GM19240 (cell line): ENCODE results near the gene PDZRN3.

Experiments
- DNase-seq: peaks from one replicate; pipeline ENCODE4 v3.0.0; 2011; ENCODE audit warnings: low spot score; ENCODE audit not compliant: insufficient read length

The PDZRN3 gene

DNA sequence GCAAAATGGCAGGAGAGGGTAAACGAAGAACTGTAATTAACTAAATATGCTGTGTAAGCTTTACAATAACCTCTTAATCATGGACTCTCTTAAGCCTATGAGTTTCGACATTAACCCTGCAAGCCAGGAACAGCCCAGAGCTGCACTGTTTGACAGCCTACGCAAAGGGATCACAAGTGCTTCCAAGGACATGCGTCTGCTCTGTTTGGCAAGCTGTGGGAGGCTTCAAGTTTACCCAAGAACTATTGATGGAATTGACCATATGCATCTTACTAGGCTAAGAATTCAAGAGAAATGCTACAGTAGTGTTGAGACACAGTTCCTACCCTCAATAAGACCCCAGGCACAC, 66.0 kb downstream of the PDZRN3 start:
- no peak for DNase-seq

DNA sequence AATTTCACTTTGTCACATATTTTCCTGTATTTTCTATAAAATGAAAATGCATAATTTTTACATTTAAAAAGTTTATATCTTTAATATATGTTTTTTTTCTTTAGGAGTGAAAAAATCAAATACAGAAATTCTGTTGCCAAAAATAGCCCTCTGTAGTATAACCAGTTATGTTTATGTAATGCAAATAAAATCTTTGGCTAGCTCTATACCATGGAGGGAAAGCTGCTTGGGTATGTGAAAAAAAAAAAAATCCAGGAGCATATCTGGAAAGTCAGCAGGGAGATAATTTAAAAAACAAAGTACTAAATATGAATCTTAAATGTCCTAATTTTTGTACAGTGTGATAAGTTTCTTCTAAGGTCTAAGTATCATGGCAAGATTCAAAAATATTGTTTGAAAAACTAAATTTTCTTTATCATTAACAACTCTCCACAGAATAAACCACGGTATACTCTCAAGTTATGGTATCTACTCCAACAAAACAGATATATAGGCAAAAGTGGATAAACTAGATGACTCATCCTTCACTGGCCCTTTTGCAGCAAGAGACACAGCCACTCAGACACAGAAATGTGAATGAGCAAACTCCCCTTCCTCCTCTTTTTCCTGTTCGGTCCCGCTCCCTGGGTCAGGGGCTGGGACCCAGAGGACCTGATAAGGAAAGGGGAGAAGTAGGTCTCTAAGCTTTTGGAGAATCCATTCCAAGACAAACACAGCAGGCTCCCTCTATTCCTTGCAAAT, 66.6 kb downstream of the PDZRN3 start:
- DNase-seq: no peak

DNA sequence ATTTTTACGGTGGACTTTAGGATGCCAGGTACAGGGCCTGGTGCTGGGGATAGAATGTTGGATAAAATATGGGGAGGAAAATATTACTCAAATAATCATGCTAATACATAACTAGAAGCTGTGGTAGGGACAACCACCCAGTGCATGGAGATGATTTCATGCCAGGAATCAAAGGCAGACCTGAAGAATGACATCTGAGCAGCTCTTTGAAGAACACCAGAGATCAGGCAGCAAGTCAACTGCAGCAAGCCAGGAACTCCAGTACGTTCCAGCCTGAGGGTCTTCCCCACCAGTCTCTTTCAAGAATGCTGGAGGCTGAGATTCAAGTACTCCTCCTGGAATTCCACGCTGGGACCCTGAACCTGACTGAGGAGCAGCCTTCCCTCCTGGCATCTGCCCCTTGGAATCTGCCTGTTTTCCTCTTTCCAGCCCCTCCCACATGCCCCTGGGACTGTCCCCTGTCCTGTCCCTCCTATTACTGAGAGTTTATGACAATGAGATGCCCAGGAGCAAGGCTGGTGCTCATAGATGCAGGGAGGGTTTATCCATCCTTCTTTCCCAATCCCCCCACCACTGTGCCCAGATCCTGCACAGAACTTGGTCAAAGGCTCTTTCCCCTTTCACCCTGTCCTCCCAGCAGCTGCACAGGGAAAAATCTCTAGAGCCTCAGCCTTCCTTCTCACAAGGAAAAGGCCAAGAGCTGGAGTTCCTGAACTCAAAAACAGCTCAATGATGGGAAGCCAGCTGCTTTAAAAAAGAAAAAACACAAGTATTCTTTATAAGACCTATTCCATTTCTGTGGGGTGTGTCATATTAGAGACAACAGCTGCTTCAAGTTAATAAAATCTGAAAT, 68.0 kb downstream of the PDZRN3 start:
- no peak for DNase-seq

DNA sequence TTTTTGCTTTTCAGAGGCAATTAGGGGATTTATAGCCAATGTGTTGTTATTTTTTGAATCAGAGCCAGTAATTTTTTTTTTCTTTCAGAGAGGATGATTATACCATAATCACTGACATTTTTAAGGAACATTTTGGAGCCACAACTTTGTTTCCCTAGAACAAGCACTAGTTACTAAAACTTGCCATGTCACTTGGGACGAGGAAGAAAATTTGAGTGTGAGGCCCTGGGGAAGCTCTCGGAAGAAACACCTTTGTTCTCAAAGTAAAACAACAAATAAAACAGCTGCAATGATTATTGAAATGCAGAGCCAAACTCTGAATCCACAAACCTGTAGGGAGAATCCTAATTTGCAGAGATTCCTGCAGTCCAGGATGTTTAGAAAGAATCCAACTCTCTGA, 69.7 kb downstream of the PDZRN3 start:
- no peak for DNase-seq

DNA sequence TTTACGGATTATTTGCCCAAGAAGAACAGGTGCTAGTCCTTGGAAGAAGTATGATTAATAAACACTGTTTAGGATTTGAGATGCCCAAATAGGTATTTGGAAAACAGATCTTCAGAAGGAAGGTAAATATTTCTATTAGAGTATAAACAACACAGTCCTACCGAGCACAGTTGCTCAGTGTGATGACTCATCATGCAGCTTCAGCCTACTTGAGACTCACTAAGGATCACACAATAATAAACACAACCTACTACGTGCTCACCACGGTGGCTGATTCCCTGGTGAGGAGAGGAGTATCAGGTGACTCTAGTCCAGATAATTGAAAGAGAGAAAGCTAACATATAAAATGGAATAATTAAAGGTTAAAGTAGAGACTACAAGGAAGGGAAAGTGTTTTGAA, 72.0 kb downstream of the PDZRN3 start:
- no peak for DNase-seq

DNA sequence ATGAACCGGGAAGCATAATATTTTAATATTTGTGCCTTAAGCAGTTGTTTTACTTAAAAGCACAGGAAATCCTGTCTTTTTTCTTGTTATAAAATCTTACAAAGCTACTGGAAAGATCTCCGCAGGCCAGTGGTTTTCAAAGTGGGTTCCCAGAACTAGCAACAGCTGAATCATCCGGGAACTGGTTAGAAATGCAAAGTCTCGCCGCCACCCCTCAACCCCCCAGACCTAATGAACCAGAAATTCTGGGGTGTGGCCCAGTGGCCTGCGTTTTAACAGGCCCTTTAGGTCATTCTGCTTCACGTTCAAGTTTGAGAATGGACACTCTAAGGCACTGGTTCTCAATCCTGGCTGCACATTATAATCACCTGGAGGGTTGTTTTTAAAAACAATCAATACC, 74.7 kb downstream of the PDZRN3 start:
- DNase-seq: no peak

DNA sequence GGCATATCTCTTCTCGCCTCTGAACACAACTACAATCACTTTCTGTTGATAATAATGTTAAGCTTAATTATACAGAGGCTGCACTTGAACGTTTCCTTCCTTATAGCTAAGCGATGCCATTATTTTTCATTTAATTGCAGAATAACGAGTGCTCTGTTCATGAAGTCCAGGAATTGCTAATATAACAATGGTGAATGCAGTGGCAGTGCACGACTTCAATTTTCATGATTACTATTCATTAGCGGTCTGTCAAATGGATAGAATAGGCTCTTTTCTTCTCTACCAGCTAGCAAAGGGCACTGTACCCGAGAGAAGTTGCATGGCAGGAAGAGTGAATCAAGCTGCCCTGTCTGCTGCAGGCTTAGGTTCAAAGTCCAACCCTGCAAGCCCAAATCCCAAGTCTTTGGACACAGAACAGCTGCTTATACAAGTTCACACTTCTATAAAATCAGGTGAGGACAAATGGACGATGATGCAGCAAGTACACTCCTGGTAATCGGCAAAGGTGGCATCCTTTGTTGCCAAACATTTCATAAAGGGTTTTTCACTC, 75.6 kb downstream of the PDZRN3 start:
- no peak for DNase-seq

DNA sequence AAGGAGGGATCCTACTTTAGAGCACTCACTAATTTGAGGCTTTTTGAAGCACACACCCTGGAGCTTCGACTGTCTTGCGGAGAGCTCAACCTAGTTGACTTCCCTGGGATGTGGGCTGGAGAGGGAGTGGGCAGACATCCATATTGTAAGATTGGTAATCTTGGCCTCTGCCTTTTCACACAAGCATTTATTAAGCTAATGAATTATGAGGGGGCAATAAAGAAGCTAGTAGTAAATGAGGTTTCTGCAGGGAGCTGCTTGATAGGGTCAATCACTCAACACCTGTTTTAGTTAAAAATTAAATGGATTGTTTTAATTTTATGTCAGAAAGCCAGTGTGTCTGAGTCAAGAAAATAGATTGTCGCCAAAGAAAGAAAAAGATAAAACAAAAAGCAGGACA, 76.3 kb downstream of the PDZRN3 start:
- no peak for DNase-seq

DNA sequence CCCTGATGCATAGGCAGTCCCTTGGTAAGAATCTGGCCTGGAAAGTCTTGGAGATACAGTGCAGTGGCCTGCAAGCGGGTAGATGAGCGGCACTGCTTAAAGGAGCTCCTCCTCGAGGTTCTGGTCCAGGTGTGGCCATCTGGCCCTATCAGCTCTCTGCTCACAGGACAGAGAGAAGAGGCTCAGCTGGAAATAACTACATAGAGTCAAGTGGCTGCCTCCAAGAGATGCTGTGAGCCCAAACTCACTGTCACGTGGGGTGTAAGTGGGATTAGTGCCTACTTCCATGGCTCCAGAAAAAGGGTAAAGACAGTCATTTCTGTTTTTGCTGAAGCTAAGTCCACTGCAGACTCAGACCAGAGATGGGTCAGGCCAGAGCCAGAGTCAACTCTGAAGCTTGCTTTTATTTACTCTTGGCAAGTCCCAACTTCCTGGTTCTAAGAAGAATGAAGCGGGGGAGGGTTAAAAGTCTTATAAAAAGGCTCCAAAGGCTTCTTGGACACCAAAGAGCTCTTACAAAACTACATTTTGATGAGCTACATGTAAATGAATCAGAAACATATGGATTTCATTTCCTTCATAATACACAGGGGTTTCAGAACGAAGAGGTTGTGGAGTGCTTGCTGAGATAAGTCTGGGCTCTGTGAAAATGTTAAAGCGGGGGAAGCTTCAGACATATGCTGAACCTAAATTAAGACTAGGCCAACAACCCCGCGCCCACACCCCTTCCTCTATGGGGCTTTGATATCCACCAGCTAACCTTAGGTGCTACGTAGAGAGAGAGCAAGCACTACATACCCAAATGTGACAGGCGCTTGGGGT, 77.1 kb downstream of the PDZRN3 start:
- DNase-seq: no peak

DNA sequence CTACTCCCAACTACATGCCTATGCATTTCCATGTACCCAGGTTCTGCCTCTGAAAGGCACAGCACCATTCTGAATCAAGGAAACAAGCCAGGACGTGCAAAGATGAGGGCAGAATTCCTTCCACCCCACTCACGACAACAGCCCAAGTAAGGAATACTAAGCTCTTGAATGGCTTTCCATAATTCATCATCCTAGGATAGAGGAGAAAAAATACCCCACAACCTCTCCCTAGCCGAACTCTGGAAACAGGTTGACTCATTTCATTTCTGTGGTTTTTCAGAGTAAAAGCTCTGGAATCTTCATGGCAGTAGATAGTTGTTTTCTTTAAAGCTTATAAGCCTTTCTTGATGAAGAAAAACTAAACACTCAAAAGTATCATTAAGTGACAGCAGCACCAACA, 77.8 kb downstream of the PDZRN3 start:
- no peak for DNase-seq

DNA sequence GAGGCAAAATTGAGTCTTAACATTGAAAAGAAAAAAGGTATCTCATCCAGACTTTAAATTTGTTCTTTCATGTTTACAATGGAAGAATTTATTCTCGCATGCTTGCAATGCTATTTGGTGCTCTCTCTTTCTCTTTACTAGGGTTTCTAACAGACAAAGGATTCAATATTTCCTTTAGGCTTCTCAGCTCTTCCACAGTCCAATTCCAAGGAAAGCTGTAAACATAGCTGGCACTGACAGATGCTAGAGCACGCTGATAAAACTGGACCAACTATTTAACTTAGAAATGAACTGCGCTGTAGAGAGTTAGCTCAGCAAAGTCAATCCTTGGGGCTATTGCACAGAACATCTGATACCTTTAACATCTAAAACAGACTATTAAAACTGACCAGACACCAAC, 81.3 kb downstream of the PDZRN3 start:
- no peak for DNase-seq

DNA sequence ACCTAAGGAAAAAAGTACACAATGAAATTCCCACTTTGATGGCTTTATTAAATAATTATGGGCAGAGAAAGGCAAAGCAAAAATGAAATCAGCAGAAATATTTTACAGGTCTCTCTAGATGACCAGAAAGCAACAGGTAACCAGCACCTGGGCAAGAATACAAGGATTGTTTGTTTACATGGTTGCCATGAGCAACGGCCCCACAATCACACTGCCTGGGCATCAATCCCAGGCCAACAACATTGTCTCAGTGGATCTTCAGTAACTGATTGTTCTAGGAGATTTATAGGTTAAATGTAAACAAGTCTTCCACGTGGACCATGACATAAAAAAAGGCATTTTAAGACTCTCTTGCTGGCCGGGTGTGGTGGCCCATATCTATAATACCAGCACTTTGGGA, 82.6 kb downstream of the PDZRN3 start:
- no peak for DNase-seq

DNA sequence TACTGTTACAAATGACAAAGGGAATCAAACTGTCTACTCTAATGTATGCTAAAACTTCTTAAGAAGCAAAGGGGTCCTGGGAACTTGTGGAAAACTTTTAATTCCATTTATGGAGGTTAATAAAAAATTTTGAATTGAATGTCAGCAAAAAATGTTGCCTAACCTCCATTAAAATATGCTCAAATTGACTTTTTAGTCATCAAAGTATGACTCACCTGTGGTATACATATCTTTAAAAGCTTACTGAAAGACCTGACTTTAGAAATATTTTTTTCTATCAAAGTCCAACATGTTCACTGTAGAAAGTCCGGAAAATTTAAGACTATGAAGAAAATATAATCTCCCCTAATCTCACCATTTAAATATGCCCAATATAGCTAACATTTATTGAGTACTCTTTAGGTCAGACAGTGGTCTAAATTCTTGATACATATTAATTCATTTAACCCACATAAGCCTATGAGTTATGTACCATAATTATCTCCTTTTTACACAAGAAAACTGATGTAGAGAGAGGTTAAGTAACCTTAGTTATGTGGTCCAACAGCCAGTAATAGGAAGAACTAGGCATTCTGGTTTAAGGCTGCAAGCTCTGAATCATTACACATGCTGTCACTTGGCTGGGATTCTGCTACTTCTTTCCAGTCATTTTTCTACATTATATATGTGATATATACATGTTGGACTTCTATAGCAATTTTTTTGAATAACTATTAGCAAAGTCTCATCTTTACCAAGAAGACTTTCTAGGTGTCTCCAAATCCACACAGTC, 83.6 kb downstream of the PDZRN3 start:
- DNase-seq: no peak

DNA sequence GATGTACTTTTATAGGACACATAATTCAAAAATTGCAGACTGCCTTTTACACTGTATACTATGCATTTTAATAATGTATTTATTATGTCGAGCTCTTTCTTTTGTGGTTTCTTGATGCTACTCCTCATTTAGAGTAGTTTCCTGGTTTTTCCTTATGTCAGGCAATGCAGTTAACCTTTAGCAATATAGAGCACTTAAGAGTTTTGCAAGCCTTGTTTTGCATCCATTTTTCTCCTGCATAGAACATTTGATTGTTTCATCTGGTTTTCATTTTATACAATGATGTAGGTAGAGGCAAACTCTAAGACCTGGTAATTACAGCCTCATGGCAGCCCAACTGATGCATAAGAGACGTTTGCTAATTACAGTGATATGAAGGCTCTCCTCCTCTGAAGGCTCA, 86.3 kb downstream of the PDZRN3 start:
- DNase-seq: no peak

DNA sequence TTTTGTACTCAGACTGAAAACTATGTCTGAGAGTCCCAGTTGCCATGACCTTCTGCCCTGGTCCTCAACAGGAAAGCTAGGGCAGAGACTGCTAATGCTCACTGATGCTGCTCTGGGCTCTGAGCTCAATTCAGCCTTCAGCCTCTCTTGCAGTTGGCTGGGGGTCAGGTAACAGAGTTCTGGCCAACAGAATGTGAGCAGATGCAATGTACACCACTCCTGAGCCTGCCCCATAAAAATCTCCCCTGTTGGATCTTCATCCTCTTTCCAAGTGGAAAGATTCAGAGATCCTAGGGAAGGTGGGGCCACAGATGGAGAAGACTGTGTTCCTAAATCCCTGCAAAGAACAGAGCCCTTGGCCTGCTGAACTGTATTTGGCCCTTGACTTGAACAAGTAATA, 87.8 kb downstream of the PDZRN3 start:
- DNase-seq: no peak

DNA sequence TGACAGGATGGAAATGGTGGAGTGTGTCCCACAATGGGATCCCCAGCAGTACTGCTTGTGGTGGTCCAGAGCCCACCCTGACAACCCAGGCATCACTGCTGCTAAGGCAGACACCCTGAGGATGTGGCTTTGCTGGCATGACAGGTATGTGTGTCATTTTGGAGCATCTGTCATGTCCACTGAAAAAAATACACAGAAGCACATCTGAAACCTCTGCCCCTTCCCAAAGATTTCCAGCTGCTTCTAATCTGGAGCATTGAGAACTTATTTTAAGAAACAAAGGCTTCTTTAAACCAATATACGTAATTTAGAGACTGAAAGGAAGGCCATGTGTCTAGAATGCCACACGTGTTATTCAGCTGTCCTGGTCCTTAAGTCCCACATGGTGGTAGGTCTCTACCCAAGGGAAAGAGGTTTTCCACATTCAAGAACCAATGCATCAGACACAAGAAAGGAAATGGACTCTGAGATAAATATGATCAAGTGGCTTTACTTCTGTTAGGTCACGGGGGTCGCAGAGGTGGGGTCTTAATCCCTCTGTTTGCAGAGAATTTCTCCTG, 88.3 kb downstream of the PDZRN3 start:
- no peak for DNase-seq

DNA sequence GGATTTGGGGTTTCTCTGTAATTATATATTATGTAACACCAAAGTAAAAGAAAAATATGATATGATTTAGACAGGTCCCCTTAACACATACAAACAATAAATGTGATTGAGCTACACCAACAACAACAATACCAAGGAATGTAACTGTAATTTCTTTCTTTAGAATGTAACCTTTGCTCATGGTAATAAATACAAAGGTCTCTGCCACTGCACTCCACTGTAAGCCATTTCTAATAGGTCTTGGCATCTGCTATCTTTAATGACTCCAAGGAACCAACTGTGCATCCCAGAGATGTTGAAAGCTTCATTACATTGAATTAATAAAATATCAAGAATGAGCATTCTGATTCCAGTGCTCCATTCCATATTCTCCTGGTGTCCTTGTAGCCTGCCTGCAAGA, 88.8 kb downstream of the PDZRN3 start:
- no peak for DNase-seq

DNA sequence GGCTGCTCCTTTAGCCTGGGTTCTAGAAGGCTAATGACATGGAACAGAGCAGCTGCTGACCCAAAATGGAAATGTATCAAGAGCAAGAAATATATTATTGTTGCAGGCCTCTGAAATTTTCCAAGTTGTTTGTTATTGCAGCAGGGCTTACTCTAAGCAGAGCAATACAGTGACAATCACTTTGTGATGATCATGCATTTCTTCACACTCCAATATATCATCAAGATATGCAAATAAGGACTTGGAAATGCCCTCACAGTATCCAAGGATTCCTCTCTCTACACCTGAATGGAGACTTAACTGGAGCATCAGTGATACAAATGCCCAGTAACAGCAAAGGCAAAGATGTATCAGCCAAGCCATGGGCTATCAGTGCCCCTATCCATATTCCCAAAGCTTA, 89.6 kb downstream of the PDZRN3 start:
- no peak for DNase-seq

DNA sequence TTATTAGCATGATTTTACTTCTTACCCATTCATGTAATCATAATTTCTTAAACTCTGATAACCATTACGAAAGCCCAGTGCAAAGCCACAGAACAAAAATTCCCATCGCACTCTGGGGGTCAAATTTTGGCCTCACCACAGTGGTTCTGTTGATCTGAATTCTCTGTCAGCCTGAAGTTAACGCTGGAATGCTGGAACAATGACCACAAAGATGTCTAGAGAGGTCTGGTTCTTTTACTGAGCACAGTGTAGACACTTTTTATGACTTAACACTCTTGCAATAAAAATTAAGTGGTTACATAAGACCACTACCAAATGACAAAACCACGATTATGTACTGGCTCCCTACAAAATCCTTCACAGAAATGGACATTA, 94.7 kb downstream of the PDZRN3 start:
- no peak for DNase-seq

DNA sequence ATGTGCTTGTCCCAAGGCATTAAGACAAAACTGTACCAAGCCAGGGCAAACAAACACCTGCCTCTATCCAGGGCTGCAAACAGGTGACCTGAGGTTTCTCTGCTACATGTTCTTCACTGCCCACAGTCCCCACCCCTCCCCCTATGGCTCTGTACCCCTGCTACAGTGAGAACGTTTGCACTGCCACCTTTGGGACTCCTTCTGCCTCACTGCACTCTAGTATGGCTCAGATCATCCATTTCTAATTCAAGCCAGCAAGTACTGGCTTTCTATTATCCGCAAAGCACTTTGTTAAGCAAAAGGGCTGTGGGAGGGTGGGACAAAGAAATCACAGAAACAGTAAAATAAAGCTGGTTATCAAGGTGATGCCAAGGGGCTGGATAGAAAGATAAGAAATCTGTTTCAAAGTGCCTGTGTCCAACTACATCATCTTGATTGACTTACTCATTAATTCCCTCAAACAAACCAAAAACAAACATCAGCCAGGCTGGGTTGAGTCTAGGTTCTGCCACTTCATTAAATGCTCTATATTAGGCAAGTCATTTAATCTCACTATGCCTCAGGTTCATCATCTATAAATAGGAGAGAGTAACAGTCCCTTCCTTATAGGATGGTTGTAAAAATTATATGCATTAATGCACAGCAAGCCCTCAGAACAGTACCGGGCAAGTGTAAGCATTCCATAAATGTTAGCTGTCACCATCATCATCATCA, 95.3 kb downstream of the PDZRN3 start:
- no peak for DNase-seq
